Activated effector memory CD4-positive, alpha-beta T cell treated with Interleukin-2 at 50 U/mL for 16 hours (primary cell): ENCODE results near the gene WDR27.
"Not testable (repeated sequence)": the region's sequence is repeated elsewhere in the genome, so short reads cannot be mapped to it uniquely, and the experiment has no call there.

Experiments used
- DNase-seq: peaks from one replicate; pipeline ENCODE4 v3.0.0-alpha.2; 2020

WDR27 gene

DNA sequence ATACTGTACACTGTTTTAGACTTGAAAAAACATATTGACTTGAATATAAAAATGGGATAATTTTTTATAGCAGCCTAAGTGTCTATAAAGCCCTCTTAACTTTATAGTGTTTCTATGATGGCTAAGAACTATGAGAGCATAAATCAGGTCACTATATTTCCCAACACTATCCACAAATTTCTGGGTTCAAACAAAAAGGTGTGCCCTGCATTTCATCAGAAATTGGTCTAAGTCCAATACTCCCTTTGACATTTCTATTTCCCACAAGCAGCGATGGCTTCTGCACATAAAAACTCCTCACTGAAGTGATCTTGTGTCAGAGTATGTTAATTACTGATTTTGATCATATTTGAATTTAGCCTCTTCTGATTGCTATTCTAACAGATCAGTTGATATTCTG is 143.9 kb downstream of the WDR27 start:
- DNase-seq: no peak

GRCh38 chr6:169556758-169557548 is 144.9 kb downstream of the WDR27 start:
- no peak for DNase-seq

DNA sequence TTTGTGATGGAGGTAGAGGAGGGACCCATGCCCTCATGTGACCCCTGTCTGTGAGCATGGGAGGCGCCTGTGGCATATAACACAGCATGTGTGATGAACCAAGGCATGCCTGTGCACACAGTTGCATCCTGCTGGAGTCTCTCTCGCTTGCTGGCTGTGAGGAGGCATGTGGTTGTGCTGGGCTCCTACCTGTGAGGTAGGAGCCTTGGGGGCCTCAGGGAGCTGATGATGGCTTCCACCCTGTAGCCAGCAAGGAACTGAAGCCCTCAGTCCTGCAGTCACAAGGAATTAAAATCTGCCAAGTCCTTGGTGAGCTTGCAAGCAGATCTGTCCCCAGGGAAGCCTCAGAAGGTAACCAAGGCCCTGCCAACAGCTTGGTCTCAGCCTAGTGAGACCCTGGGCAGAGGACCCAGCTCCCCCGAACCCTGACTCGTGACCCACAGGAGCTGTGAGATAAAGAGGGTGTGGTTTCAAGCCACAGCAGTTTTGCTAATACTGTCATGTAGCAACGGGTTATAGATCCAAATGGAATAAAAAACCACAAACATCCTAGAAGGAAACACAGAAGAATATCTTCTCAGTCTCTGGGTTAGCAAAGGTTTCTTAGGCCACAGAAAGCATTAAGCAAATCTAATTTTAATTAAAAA is 145.7 kb downstream of the WDR27 start:
- no peak for DNase-seq

GRCh38 chr6:169545982-169546381 is 155.8 kb downstream of the WDR27 start:
- DNase-seq: no peak

GRCh38 chr6:169543704-169544103 is 158.1 kb downstream of the WDR27 start:
- DNase-seq: no peak

GRCh38 chr6:169542491-169542890 is 159.3 kb downstream of the WDR27 start:
- DNase-seq: no peak

- no peak for DNase-seq
Measured at GRCh38 chr6:169539176-169539897, 162.5 kb downstream of the WDR27 start.

- no peak for DNase-seq
Measured at GRCh38 chr6:169536446-169537170, 165.2 kb downstream of the WDR27 start.

DNA sequence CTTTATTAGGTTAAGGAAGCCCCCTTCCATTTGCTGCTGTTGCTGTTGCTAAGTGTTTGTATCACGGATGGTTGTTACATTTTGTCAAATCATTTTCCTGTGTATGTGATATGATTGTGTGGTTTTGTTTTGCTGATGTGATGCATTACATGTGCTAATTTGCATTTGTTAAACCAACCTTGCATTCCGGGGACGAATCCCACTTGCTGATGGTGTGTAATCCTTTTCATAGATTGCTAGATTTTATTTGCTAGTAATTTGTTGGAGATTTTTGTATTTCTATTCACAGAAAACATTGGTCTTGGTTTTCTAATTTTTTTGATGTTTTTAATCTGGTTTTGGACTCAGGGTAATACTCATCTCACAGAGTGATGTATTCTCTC is 167.8 kb downstream of the WDR27 start:
- no peak for DNase-seq

DNA sequence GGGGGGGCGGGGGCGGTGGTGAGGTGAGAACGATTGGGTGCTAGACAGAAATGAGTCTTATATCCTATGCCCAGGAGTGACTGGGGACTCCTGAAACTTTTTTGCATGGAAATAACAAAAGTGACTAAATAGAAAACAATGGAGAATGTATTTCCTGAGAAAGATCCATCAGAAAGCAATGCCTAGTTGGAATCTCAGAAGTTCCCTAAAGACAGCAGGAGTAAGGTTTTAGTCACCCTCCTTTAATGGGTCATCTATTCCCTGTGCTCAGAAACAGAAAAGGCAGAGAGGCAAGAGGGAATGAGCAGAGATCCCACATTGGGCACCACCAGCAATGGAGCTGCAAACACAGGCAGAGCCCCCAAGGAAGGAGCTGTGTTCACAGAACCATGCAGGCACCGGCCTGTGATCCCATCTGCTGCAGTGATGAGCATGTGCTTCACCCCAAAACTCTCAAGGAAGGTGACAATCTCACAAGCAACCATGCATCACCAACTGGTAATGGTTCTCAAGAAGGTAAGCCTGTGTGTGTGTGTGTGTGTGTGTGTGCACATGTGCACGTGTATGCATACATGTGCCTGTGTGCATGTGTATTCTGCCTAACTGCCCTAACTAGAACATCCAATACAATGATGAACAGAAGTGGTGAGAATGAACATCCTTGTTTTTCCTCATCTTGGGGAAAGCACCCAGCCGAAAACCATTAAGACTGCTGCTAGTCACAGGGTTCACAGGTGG is 168.4 kb downstream of the WDR27 start:
- DNase-seq: no peak

DNA sequence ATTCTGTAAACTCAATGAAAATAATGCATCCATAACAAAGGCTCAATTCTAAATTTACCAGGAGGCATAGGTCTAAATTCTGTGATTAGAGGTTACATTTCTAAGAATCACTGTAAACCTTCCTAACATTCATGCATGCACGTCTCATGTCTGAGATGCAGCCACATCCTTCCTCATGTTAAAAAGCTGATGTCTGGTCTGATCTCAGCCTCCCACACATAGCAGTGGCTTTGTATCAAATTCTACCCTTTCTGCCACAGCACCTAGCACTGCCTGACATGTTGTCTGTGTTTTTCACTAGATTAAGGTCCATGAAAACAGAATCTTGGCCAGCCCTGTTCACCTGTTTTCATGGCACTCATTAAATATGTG is 171.1 kb downstream of the WDR27 start:
- no peak for DNase-seq

DNA sequence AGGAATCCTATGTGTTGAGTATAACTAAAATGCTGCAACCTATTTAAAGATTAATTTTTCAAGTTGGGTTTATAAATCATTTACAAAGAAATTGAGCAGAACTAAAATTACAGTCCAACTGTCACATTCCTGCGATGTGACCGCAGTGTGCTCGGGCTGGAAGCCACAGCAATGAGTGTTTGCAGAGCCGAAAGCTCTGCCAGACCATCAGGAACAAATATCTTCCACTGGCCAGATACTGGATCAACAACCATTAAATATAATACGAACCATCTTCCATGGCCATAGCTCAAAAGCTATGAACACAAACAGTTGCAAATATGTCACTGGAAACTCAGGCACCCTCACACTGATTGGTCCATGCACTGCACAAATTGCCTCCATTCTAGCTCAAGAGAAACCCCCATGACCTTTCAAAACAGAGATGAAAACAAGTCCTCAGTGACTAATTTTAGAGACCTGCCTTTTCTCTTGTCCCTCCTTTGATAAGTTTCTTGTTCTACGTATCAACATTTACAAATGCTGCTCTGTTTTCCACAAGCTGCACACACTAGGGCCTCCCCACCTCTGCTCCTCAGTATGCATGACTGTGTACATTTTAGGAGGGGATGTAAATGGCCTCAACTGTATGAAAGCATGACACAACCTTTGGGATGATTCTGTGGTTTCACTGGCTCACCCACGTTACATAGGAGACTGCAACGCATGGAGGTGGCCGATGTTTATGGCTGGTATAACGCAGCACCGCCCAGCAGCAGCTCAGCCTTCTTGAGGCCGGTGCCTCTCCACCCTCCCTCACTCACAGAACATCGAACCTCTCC is 171.7 kb downstream of the WDR27 start:
- DNase-seq: no peak

DNA sequence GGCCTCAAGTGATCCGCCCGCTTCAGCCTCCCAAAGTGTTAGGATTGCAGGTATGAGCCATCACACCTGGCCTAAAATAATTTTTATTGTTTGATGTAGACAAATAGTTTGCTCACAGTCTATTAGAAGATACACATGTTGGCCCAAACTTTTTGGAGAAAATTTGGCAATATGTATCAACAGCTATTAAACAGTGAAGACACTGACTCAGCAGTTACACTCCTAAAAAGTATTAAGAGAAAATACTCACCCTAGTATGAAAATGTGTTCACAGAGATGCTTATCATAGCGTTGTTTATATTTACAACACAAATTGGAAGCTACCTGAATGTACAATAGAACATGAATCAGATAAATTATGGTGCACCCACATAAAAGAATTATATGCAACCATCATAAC is 173.1 kb downstream of the WDR27 start:
- DNase-seq: no peak

- no peak for DNase-seq
Measured at GRCh38 chr6:169527306-169527705, 174.5 kb downstream of the WDR27 start.

DNA sequence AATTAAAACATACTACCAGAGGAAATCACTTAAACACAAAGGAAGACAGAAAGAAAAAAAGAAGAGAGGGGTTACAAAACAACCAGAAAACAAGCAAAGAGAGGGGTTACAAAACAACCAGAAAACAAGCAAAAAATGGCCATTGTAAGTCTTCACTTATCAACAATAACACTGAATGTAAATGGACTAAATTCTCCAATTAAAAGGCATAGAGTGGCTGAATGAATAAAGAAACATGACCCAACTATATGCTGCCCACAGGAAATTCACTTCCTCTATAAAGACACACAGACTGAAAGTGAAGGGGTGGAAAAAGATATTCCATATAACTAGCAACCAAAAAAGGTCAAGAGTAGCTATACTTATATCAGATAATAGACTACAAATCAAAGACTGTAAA is 180.0 kb downstream of the WDR27 start:
- no peak for DNase-seq

DNA sequence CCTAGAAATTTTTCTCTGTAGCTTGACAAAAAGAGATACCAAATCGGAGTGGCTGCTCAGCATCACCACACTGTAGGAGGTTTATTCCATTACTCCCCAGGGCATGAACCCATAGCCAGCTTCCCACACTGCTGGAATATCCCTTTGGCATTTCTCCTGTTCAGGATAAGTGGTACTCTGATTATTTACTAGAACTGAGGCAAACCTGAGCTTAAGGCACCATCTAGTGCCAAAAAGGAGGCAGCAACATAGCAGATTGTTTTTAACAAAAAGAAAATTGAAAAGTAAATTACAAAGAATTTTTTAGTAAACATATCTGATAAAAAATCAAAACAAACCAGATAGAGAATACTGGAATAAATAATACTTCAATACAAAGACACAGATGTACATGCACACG is 181.7 kb downstream of the WDR27 start:
- no peak for DNase-seq

- no peak for DNase-seq
Measured at GRCh38 chr6:169518451-169518850, 183.4 kb downstream of the WDR27 start.

- DNase-seq: no peak
Measured at GRCh38 chr6:169513478-169514193, 188.2 kb downstream of the WDR27 start.

DNA sequence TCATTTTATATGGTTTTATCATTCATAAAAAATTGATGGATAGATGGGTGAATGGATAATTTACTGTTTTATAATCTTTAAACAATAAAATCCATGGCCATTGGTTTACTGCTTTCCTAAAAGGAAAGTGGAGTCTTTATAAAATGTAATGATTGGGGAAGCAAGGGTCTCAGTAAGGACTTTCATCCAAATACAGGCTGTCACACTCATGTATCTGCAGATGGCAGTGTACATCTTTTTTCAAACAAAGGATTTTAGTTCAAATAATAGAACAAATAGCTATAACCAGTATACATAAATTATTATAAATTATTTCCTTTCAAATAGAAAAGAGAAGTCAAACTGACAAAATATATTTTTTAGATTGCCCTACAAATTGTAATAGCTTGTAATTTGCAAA is 190.0 kb downstream of the WDR27 start:
- DNase-seq: not testable (repeated sequence)

- DNase-seq: no peak
Measured at GRCh38 chr6:169510871-169511270, 191.0 kb downstream of the WDR27 start.

- DNase-seq: no peak
Measured at GRCh38 chr6:169508452-169508851, 193.4 kb downstream of the WDR27 start.
